Astrocyte (in vitro differentiated cells and primary cell): ENCODE results near the gene HNRNPC. TPM values are rescaled to one million over a fixed set of nuclear protein-coding genes. Genes with fewer than 3 reads are reported as not detected.
A peak's percentile ranks its signal among the peaks of the same experiment; 100 is the strongest.

ENCODE experiments used
- DNase-seq: peaks from one replicate; pipeline ENCODE4 v3.0.0-alpha.2; 2010; ENCODE audit warnings: low read depth
- FAIRE-seq: peaks from 2 replicates; lab custom pipeline; 2011; peaks lifted over from hg19 to GRCh38; lab: Jason Lieb, UNC
- H2AFZ ChIP-seq: 2 replicates; pipeline ENCODE4 v1.6.0; 2012; ENCODE audit warnings: low read depth, low read length, inconsistent platforms
- H3K27ac ChIP-seq: 2 replicates; pipeline ENCODE4 v1.5.1; 2011; ENCODE audit warnings: low read depth, low read length, inconsistent platforms
- H3K27me3 ChIP-seq: 2 replicates; pipeline ENCODE4 v1.6.0; 2011; ENCODE audit warnings: low read length, inconsistent platforms; ENCODE audit not compliant: insufficient read depth
- H3K36me3 ChIP-seq: 2 replicates; pipeline ENCODE4 v1.5.1; 2011; ENCODE audit warnings: low read length, inconsistent platforms; ENCODE audit not compliant: insufficient read depth
- H3K4me1 ChIP-seq: 2 replicates; pipeline ENCODE4 v1.5.1; 2011; ENCODE audit warnings: low read length, inconsistent platforms; ENCODE audit not compliant: insufficient read depth
- H3K4me2 ChIP-seq: 2 replicates; pipeline ENCODE4 v1.6.0; 2012; ENCODE audit warnings: low read length, inconsistent platforms
- H3K4me3 ChIP-seq: 2 replicates; pipeline ENCODE4 v1.5.1; 2011; ENCODE audit warnings: low read depth, mild to moderate bottlenecking, low read length, inconsistent platforms; ENCODE audit not compliant: insufficient read depth
- H3K79me2 ChIP-seq: 2 replicates; pipeline ENCODE4 v1.6.0; 2012; ENCODE audit warnings: mild to moderate bottlenecking, low read length, inconsistent platforms; ENCODE audit not compliant: insufficient read depth
- H3K9ac ChIP-seq: 2 replicates; pipeline ENCODE4 v1.6.0; 2012; ENCODE audit warnings: mild to moderate bottlenecking, low read length, inconsistent platforms
- H3K9me3 ChIP-seq: 2 replicates; pipeline ENCODE4 v1.5.1; 2012; ENCODE audit warnings: low read depth, mild to moderate bottlenecking, low read length, inconsistent platforms; ENCODE audit not compliant: insufficient read depth
- H4K20me1 ChIP-seq: 2 replicates; pipeline ENCODE4 v1.6.0; 2012; ENCODE audit warnings: low read length, inconsistent platforms; ENCODE audit not compliant: insufficient read depth
- H3K27ac Mint-ChIP-seq: one replicate; pipeline ENCODE4 v1.8.0; 2021; ENCODE audit warnings: mild to moderate bottlenecking, mixed read lengths; ENCODE audit not compliant: unreplicated experiment
- H3K27me3 Mint-ChIP-seq: one replicate; pipeline ENCODE4 v1.8.0; 2021; ENCODE audit warnings: low read depth, mixed read lengths; ENCODE audit not compliant: unreplicated experiment
- H3K36me3 Mint-ChIP-seq: one replicate; pipeline ENCODE4 v1.8.0; 2021; ENCODE audit warnings: low read depth, mixed read lengths; ENCODE audit not compliant: unreplicated experiment
- H3K4me1 Mint-ChIP-seq: one replicate; pipeline ENCODE4 v1.8.0; 2021; ENCODE audit warnings: low read depth, mixed read lengths; ENCODE audit not compliant: unreplicated experiment
- H3K4me3 Mint-ChIP-seq: one replicate; pipeline ENCODE4 v1.8.0; 2021; ENCODE audit warnings: mild to moderate bottlenecking, moderate library complexity, mixed read lengths; ENCODE audit not compliant: unreplicated experiment
- H3K9me3 Mint-ChIP-seq: one replicate; pipeline ENCODE4 v1.8.0; 2021; ENCODE audit warnings: mild to moderate bottlenecking, mixed read lengths; ENCODE audit not compliant: unreplicated experiment
- CTCF ChIP-seq: IDR thresholded peaks from 2 replicates; pipeline ENCODE4 v1.5.1; 2011; ENCODE audit warnings: low read depth, mild to moderate bottlenecking, inconsistent platforms, low read length, moderate library complexity; ENCODE audit not compliant: insufficient read depth
- EZH2 ChIP-seq: IDR thresholded peaks from 2 replicates; pipeline ENCODE4 v1.6.1; 2012; ENCODE audit warnings: mild to moderate bottlenecking, low read length, inconsistent platforms; ENCODE audit not compliant: insufficient read depth
- total RNA-seq: library from RNA; stranded (reverse); gene quantifications from 2 replicates; pipeline ENCODE4 v1.2.1, GENCODE V29; 2021

The HNRNPC gene
- total RNA-seq, 1 donor from 2014 or later, result 525 TPM

GRCh38 chr14:21197418-21198205 lies 71.6 kb downstream of the HNRNPC start:
- H3K4me3 Mint-ChIP-seq, result no peak overlapping the region
- Histone ChIP-seq H3K9ac (no peak overlapping the region), H3K4me2 (no peak overlapping the region), H3K9me3 (no peaks in the 10 kb centered on the region), H3K4me1 (no peaks in the 10 kb centered on the region), H2AFZ (no peak overlapping the region), H3K4me3 (no peak overlapping the region), H4K20me1 (peaks cover 31% of the 10 kb centered on the region), H3K27me3 (no peaks in the 10 kb centered on the region), H3K79me2 (no peaks in the 10 kb centered on the region), H3K36me3 (peaks cover 9% of the 10 kb centered on the region), H3K27ac (no peak overlapping the region)
- peaks cover 9% of the 10 kb centered on the region for H3K36me3 Mint-ChIP-seq
- H3K9me3 Mint-ChIP-seq, result no peaks in the 10 kb centered on the region
- DNase-seq (no peak), FAIRE-seq (no peak)
- H3K4me1 Mint-ChIP-seq, result peaks cover 8% of the 10 kb centered on the region
- no peak overlapping the region for H3K27ac Mint-ChIP-seq
- no peak for TF ChIP-seq EZH2
- TF ChIP-seq CTCF, result no peak
- no peaks in the 10 kb centered on the region for H3K27me3 Mint-ChIP-seq

- no peaks in the 10 kb centered on the region for H3K4me1 ChIP-seq
- peaks cover 3% of the 10 kb centered on the region for H4K20me1 ChIP-seq
- FAIRE-seq (no peak), DNase-seq (no peak)
- no peaks in the 10 kb centered on the region for H3K27me3 ChIP-seq
- no peak overlapping the region for H3K4me3 ChIP-seq
- H3K27ac ChIP-seq, result no peak overlapping the region
- Mint-ChIP-seq H3K4me1 (peaks cover 4% of the 10 kb centered on the region), H3K27ac (peak overlapping the region; percentile 62), H3K4me3 (no peak overlapping the region), H3K9me3 (no peaks in the 10 kb centered on the region), H3K36me3 (peaks cover 2% of the 10 kb centered on the region), H3K27me3 (no peaks in the 10 kb centered on the region)
- H3K36me3 ChIP-seq, result no peaks in the 10 kb centered on the region
- no peaks in the 10 kb centered on the region for H3K79me2 ChIP-seq
- H3K9me3 ChIP-seq, result no peaks in the 10 kb centered on the region
- no peak overlapping the region for H3K4me2 ChIP-seq
- H3K9ac ChIP-seq, result no peak overlapping the region
- H2AFZ ChIP-seq, result no peak overlapping the region
- TF ChIP-seq EZH2, result no peak
Observed at GRCh38 chr14:21194597-21194996, 74.6 kb downstream of the HNRNPC start.

GRCh38 chr14:21192875-21193535 lies 76.2 kb downstream of the HNRNPC start:
- TF ChIP-seq CTCF, result no peak
- no peak for TF ChIP-seq EZH2
- Histone ChIP-seq H3K4me2 (no peak overlapping the region), H3K9ac (no peak overlapping the region), H3K4me3 (no peak overlapping the region), H2AFZ (no peak overlapping the region), H3K27me3 (no peaks in the 10 kb centered on the region), H3K4me1 (no peaks in the 10 kb centered on the region), H4K20me1 (no peaks in the 10 kb centered on the region), H3K9me3 (no peaks in the 10 kb centered on the region), H3K27ac (no peak overlapping the region), H3K79me2 (no peaks in the 10 kb centered on the region), H3K36me3 (no peaks in the 10 kb centered on the region)
- peak; percentile 27 for DNase-seq
- H3K9me3 Mint-ChIP-seq, result no peaks in the 10 kb centered on the region
- H3K4me3 Mint-ChIP-seq, result no peak overlapping the region
- H3K27me3 Mint-ChIP-seq, result no peaks in the 10 kb centered on the region
- H3K36me3 Mint-ChIP-seq, result peaks cover 2% of the 10 kb centered on the region
- H3K4me1 Mint-ChIP-seq, result peaks cover 4% of the 10 kb centered on the region
- no peak for FAIRE-seq
- H3K27ac Mint-ChIP-seq, result no peak overlapping the region
